Body of pancreas (tissue), 4 donors: ENCODE measurements around the gene SUB1. TPM values are rescaled to one million over a fixed set of nuclear protein-coding genes. Genes with fewer than 3 reads are reported as not detected.

Experiments used
- ATAC-seq: fragments of 150-250 bp; one replicate; pipeline ENCODE4 v1.9.1; 2016
- DNase-seq, 4 donors: peaks; one replicate each; pipeline ENCODE4 v3.0.0-alpha.2; 2019
- H3K27ac ChIP-seq, 4 donors: fragments of 200-600 bp; sonication (generic); 1 replicate in 3 of 4; 2 replicates in 1 of 4; pipeline versions ENCODE4 v1.5.1 to v1.6.1; 2016 to 2019; ENCODE audit warnings: mild to moderate bottlenecking in 1 of 4, mixed read lengths in 1 of 4, moderate library complexity in 1 of 4
- H3K27me3 ChIP-seq, 2 donors: fragments of 200-600 bp; sonication (generic); one replicate each; pipeline ENCODE4 v1.6.0; 2016; ENCODE audit warnings: mild to moderate bottlenecking in 1 of 2
- H3K36me3 ChIP-seq, 2 donors: fragments of 200-600 bp; sonication (generic); replicated peaks in 1 of 2; 2 replicates each; pipeline ENCODE4 v1.5.1; 2016; ENCODE audit warnings: low read depth in 2 of 2; ENCODE audit not compliant: insufficient read depth in 1 of 2
- H3K4me1 ChIP-seq: fragments of 200-600 bp; sonication (generic); one replicate; pipeline ENCODE4 v1.6.0; 2016
- H3K4me3 ChIP-seq, 2 donors: fragments of 200-600 bp; sonication (generic); 1 replicate in 1 of 2; 2 replicates in 1 of 2; pipeline ENCODE4 v1.5.1; 2016 to 2019
- H3K9me3 ChIP-seq, 3 donors: fragments of 200-600 bp; sonication (generic); 1 replicate in 2 of 3; 2 replicates in 1 of 3; pipeline ENCODE4 v1.5.1; 2016
- POLR2A ChIP-seq, 3 donors: fragments of 450-650 bp; IDR thresholded peaks; one replicate each; pipeline ENCODE4 v1.6.1; 2016; ENCODE audit warnings: antibody characterized with exemption in 3 of 3, mild to moderate bottlenecking in 2 of 3
- WGBS, 2 donors: methylation state at CpG; one replicate each; pipeline ENCODE4 v1.1.5; 2017; 5-methylcytosine and 5-hydroxymethylcytosine counted together
- intact Hi-C: fragments of 100-400 bp; cut with DNase I; formaldehyde crosslinking; loops from one replicate; pipeline ENCODE4 v1.15.1; 2023
- total RNA-seq, 2 donors: library from RNA; depleted of rRNA; stranded (reverse); fragments of >200 nt; gene quantifications; one replicate each; pipeline ENCODE4 v1.1.0, GENCODE V29; 2016
- TF ChIP-seq, protein P1 (sequence below), 7 experiments: fragments of 450-650 bp in 4 of 7; fragments of 200-600 bp in 3 of 7; sonication (generic) in 3 of 7; IDR thresholded peaks; one replicate each; pipeline ENCODE4 v1.5.1; 2016 to 2019; ENCODE audit warnings: antibody characterized with exemption in 7 of 7

The SUB1 gene
- total RNA-seq, 2 donors from 2014 or later = 30.1 to 168 TPM

- Histone ChIP-seq H3K4me3 (no peak overlapping the region), H3K27ac (no peak overlapping the region), H3K9me3 (no peaks in the 10 kb centered on the region), H3K4me1 (no peaks in the 10 kb centered on the region), H3K27me3 (no peaks in the 10 kb centered on the region), H3K36me3 (no peaks in the 10 kb centered on the region)
- WGBS, 2 donors = 60 to 67% methylated on average over 6 of the region's 6 CpGs
- intact Hi-C loops = no loop called here
- TF ChIP-seq POLR2A (IDR thresholded peaks at IDR 0.05) = no peak
- TF ChIP-seq, protein P1, sequence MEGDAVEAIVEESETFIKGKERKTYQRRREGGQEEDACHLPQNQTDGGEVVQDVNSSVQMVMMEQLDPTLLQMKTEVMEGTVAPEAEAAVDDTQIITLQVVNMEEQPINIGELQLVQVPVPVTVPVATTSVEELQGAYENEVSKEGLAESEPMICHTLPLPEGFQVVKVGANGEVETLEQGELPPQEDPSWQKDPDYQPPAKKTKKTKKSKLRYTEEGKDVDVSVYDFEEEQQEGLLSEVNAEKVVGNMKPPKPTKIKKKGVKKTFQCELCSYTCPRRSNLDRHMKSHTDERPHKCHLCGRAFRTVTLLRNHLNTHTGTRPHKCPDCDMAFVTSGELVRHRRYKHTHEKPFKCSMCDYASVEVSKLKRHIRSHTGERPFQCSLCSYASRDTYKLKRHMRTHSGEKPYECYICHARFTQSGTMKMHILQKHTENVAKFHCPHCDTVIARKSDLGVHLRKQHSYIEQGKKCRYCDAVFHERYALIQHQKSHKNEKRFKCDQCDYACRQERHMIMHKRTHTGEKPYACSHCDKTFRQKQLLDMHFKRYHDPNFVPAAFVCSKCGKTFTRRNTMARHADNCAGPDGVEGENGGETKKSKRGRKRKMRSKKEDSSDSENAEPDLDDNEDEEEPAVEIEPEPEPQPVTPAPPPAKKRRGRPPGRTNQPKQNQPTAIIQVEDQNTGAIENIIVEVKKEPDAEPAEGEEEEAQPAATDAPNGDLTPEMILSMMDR (IDR thresholded peaks at IDR 0.05) = no peak
- DNase-seq (no peak), ATAC-seq (no peak)
Observed at GRCh38 chr5:32539981-32540845, 45.1 kb upstream of the SUB1 start.

GRCh38 chr5:32541241-32541640 lies 44.1 kb upstream of the SUB1 start:
- DNase-seq (no peak), ATAC-seq (no peak)
- TF ChIP-seq POLR2A (IDR thresholded peaks at IDR 0.05) = no peak
- TF ChIP-seq, protein P1 (IDR thresholded peaks at IDR 0.05) = no peak
- H3K4me3 ChIP-seq = no peak overlapping the region
- no peak overlapping the region for H3K27ac ChIP-seq
- H3K9me3 ChIP-seq = no peaks in the 10 kb centered on the region
- no peaks in the 10 kb centered on the region for H3K4me1 ChIP-seq
- intact Hi-C loops = no loop called here
- H3K27me3 ChIP-seq = no peaks in the 10 kb centered on the region
- WGBS, 2 donors = 90 to 93% methylated on average over 4 of the region's 4 CpGs
- no peaks in the 10 kb centered on the region for H3K36me3 ChIP-seq

- Histone ChIP-seq H3K9me3 (no peaks in the 10 kb centered on the region), H3K27me3 (no peaks in the 10 kb centered on the region), H3K36me3 (no peaks in the 10 kb centered on the region), H3K4me1 (no peaks in the 10 kb centered on the region), H3K4me3 (no peak overlapping the region), H3K27ac (no peak overlapping the region)
- TF ChIP-seq, protein P1 (IDR thresholded peaks at IDR 0.05) = no peak
- TF ChIP-seq POLR2A (IDR thresholded peaks at IDR 0.05) = no peak
- 58 to 72% methylated on average over 10 of the region's 10 CpGs for WGBS, 2 donors
- ATAC-seq = no peak
- intact Hi-C loops = no loop called here
- DNase-seq = no peak
Observed at GRCh38 chr5:32542216-32543059, 42.9 kb upstream of the SUB1 start.

- Histone ChIP-seq H3K27me3 (no peaks in the 10 kb centered on the region), H3K4me3 (no peak overlapping the region), H3K4me1 (no peaks in the 10 kb centered on the region), H3K36me3 (no peaks in the 10 kb centered on the region), H3K9me3 (no peaks in the 10 kb centered on the region), H3K27ac (no peak overlapping the region)
- WGBS, 2 donors = 92 to 93% methylated on average over 6 to 8 of the region's 8 CpGs
- intact Hi-C loops = no loop called here
- ATAC-seq = no peak
- DNase-seq = no peak
- TF ChIP-seq, protein P1 (IDR thresholded peaks at IDR 0.05) = no peak
- no peak for TF ChIP-seq POLR2A (IDR thresholded peaks at IDR 0.05)
Observed at GRCh38 chr5:32543291-32543690, 42.1 kb upstream of the SUB1 start.
